Thyroid gland (tissue), 4 donors: Measurements from ENCODE around the gene GLB1L.
A peak's percentile ranks its signal among the peaks of the same experiment; 100 is the strongest.

Experiments
- POLR2A ChIP-seq, 2 donors: fragments of 450-650 bp; IDR thresholded peaks; one replicate each; pipeline ENCODE4 v1.6.1; 2017; ENCODE audit warnings: antibody characterized with exemption in 2 of 2, mild to moderate bottlenecking in 2 of 2, moderate library complexity in 1 of 2
- TF ChIP-seq, protein P1 (sequence below), 6 experiments: fragments of 200-600 bp in 3 of 6; fragments of 450-650 bp in 3 of 6; sonication (generic) in 3 of 6; IDR thresholded peaks; one replicate each; pipeline ENCODE4 v1.5.1; 2016 to 2019; ENCODE audit warnings: antibody characterized with exemption in 6 of 6, mild to moderate bottlenecking in 2 of 6, inconsistent platforms in 1 of 6, moderate library complexity in 1 of 6

DNA sequence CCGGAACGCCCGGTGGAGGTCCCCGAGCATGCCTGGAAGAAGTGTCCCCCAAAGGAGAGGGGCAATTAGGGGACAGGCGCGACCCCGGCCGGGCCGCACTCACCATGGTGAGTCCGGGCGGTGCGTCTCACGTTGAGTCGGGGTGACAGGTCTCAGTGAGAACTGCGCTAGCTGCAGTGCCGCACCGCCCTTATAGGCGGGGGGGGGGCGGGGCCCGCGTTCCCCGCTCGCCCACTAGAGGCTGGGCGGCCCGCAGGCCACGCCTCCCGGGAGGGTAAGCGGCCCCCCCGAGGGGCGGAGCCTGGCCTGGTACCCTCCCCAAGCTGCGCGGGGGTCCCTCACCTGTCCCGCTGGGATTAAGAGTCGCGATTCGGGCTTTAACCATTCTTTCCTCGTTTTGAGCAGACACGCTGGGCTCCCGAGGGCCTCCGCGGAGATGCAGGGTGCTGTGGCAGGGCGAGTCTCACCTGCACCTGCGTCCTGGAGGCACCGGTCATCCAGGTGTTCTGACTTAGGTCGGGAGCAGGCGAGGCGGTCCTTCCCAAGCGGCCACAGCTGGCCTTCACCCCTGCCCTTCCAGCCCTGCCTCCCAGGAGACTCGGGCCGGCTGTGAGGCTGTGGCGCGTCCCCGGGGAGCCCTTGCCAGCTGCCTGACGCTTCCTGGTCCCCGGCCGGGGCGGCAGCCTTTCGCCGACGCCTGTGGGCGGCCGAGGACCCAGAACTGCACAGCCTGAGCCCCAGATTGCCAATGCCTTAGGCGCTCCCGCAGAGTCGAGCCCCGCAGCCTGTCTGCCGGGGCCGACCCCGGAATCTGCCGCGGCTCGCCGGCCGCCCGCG lies 8.7 kb upstream of the GLB1L start, which contains the start of gene TUBA4A:
- TF ChIP-seq, protein P1, sequence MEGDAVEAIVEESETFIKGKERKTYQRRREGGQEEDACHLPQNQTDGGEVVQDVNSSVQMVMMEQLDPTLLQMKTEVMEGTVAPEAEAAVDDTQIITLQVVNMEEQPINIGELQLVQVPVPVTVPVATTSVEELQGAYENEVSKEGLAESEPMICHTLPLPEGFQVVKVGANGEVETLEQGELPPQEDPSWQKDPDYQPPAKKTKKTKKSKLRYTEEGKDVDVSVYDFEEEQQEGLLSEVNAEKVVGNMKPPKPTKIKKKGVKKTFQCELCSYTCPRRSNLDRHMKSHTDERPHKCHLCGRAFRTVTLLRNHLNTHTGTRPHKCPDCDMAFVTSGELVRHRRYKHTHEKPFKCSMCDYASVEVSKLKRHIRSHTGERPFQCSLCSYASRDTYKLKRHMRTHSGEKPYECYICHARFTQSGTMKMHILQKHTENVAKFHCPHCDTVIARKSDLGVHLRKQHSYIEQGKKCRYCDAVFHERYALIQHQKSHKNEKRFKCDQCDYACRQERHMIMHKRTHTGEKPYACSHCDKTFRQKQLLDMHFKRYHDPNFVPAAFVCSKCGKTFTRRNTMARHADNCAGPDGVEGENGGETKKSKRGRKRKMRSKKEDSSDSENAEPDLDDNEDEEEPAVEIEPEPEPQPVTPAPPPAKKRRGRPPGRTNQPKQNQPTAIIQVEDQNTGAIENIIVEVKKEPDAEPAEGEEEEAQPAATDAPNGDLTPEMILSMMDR (IDR thresholded peaks at IDR 0.05) = peak in 2 of 6 experiments; percentile 6 to 20
- peak; percentile 48 to 97 for TF ChIP-seq POLR2A (IDR thresholded peaks at IDR 0.05)
